ENCODE data around the gene CST11.

Gene CST11

GRCh38 chr20:23419995-23420901 is 32.4 kb downstream of the CST11 start:
- DNase-seq = peak in 5 of 6 experiments; percentile 21 to 40 (median 30)

- DNase-seq = no peak
Measured at GRCh38 chr20:23419657-23419994, 33.0 kb downstream of the CST11 start.

DNA sequence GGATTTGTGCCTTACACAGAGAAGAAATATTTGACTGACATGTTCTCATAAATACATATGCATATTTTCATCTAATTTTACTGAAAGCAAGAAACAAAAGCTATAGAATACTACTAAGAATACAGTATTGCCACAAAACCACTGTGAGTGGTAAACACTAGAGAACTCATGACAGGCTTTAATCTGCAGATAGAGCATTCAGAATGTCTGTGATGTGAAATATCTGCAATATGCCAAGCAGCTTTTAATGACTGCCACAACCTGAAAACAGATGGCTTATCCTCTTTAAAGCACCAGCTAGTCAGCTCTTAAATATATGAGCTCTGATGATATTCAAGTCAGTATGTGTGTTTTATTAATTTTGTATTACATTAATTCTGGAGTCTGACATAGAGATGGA is 34.8 kb downstream of the CST11 start:
- no peak for DNase-seq

DNA sequence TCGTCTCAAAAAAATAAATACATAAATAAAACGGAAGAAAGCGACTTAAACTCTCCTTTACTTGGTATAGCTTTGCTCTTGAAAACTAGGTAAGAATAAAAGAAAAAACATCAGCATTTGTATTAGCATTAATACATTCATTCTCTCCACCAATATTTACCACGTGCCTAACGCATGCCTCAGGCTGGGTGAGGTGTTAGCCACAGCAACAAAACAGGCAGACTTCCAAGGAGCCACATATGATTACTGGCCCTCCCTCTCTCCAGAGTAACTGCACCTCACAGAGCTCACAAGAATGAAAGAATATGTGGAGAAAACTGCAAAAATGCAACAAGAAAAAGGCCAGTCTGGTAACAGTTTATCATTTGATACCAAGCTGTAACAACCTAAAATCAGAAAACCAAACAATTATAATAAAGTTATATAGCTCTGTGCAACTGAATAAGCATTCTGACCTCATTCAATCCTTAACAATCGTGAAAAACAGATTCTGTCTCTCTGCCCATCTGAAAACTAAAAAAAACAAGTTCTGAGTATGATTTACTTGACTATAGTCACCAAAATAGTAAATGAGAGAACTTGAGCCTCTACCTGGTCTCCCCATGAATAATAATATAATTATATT is 36.6 kb downstream of the CST11 start:
- no peak for DNase-seq

DNA sequence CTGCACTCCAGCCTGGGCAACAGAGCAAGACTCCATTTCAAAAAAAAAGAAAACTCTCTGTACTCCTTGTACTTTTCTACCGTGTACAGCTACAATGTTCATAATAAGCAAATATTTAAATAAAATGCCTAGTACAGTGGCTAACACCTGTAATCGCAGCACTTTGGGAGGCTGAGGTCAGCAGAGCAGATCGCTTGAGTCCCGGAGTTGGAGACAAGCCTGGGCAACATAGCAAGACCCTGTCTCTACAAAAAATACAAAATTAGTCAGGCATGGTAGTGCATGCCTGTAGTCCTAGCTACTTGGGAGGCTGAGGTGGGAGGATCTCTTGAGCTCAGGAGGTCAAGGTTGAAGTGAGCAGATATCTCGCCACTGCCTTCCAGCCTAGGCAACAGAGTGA is 37.1 kb downstream of the CST11 start:
- no peak for DNase-seq

DNA sequence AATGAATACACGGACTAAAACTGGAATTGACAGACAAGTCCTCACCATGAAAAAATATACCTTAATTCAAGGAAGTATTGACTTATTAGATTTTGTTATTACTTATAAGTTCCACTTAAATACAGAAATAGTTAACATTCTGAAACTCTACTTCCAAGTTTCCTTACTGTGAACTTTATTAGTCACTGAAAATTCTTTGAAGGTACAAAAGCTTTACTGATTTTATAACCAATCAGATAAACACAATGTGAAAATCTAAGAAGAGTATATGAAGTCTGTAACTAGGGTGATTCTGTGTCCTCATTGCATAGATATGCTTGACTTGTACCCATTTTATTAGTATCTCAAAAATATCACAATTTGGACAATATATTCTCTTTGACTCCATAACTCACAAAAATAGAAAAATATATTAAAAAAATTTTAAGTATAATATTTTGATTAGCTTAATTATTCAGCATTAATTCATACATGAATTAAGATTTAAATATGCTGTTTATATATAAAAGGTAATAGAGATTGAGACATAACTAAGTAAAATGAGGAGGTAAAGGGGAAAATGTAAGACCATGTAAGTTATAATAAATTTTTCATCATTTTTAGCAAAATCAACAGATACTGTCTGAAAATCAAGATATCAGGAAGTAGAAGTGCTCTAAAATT is 38.0 kb downstream of the CST11 start:
- DNase-seq = no peak

DNA sequence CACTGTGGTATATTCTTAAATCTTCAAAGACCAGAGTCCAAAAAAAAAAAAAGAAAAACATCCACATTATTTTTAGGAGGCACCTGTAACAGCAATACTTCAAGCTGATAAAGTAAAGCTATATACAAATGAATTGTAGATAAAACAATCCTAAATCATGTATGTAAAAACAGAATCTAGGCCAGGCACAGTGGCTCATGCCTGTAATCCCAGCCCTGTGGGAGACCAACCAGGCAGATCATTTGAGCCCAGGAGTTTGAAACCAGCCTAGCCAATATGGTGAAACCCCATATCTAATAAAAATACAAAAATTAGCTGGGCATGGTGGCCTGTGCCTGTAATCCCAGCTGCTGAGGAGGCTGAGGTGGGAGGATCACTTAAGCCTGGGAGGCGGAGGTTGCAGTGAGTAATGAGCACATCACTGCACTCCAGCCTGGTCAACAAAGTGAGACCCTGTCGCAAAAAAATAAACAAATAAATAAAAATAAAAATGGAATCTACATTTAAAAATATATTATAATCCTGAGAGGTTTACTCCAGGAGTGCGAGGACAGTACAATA is 38.7 kb downstream of the CST11 start:
- DNase-seq = no peak

- DNase-seq = no peak
Measured at GRCh38 chr20:23412026-23412425, 40.6 kb downstream of the CST11 start.

DNA sequence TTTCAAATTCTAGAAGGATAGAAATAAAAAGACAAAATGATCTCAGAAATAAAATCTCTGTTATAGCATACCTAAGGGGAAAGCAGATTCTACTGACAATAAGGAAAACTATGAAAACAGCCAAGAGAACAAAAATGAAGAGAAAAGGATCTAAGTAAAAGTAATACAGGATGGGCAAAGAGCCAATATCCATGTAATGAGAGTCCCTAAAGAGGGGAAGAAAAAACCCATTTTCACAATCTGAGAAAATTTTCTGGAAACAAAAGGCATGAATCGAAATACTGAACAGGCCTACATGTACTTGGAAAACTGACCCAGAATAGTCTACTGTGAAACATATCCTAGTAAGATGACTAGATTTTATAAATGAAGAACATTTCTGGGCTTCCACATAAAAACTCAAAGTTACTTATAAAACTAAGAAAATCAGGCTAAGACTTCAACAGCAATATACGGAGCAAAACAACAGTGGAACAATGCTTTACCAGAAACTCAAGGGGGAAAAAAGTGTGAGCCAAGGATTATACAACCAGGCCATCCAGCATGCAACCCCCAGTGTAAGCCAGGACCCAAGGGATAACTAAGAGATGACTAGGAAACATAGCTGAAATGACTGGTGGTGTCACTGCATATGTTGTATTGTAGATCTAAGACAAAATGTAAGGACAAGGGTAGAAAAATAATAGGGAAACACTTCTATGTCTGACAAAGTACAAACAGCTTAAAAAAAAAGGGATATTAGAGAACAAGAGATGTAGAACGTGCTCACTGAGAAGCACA is 41.6 kb downstream of the CST11 start:
- no peak for DNase-seq

GRCh38 chr20:23409800-23410199 is 42.9 kb downstream of the CST11 start:
- DNase-seq = no peak

DNA sequence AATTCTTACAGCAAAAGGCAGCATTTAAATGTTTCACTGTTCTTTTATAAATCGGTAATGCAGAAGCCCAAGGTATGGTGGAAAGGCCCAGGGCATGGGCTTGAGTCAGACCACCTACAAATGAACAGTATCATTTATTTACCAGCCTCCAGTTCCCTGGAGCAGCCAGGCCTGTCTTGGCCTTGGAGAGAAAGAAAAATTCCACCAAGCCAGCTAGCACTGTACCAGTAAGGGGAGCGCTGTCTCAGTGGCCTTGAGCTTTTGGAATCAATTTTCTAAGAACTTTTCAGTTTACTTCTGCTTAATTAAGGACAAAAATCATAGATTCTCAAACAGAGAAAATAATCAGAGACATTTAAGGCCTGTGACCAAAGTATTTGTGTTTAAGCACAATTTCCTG is 43.7 kb downstream of the CST11 start:
- no peak for DNase-seq

GRCh38 chr20:23407781-23408464 is 44.8 kb downstream of the CST11 start:
- no peak for DNase-seq

- no peak for DNase-seq
Measured at GRCh38 chr20:23406880-23407279, 45.8 kb downstream of the CST11 start.

- no peak for DNase-seq
Measured at GRCh38 chr20:23404196-23404595, 48.5 kb downstream of the CST11 start.

DNA sequence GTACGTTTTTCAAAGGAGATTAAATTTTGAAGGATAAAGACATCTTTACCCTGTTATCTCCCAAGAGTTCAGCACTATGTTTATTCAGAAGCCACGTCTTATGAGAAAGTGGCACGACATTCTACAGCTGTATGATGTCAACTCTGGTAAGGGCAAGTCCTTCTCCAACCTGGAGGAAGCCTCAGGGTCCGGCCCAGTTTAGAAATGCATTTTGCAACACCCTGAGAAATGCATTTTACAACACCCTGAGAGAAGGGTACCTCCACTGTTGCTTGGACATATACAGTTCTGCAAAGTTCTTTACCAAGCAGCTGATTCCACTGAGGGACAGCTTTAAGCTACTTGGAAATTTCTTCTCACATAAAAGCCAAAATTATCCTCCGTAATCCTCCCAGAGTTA is 48.9 kb downstream of the CST11 start:
- no peak for DNase-seq

GRCh38 chr20:23401051-23401450 is 51.6 kb downstream of the CST11 start:
- no peak for DNase-seq
